ENCODE measurements around the gene TXLNG. TPM values are rescaled to one million over a fixed set of nuclear protein-coding genes. Genes with fewer than 3 reads are reported as not detected.

Gene TXLNG
- total RNA-seq, 2 donors from 2014 or later, result 6.2 to 10.1 TPM

DNA sequence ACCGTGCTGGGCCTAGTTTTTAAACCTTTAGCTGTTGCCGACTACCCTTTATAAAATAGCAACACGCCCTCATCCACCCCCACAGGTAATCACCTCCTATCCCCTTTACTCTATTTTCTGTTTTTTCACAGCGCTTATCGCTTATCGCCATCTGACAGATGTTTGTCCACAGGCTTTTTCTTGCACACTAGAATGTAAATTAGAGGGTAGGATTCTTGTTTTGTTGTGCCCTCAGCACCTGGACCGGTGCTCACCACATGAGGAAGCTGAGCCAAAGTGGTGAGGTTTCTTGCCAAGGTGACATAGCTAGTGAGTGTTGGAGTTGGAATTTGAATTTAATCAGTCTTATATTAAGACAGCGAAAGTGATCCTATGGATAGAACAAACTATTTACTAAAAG, 86.8 kb downstream of the TXLNG start:
- TF ChIP-seq CTCF (IDR thresholded peaks at IDR 0.05), result no peak
- Histone ChIP-seq H3K4me1 (peaks cover 0 to 23% of the 10 kb centered on the region in 2 donors), H3K36me3 (no peaks in the 10 kb centered on the region), H3K27ac (no peak overlapping the region), H3K27me3 (no peaks in the 10 kb centered on the region), H3K9me3 (no peaks in the 10 kb centered on the region), H3K4me3 (no peak overlapping the region)
- no peak for DNase-seq (ENCODE audit: low spot score)

GRCh38 chrX:16874458-16875095, 88.3 kb downstream of the TXLNG start:
- Histone ChIP-seq H3K27me3 (no peaks in the 10 kb centered on the region), H3K4me3 (no peak overlapping the region), H3K4me1 (peaks cover 0 to 11% of the 10 kb centered on the region in 2 donors), H3K27ac (no peak overlapping the region), H3K9me3 (no peaks in the 10 kb centered on the region), H3K36me3 (no peaks in the 10 kb centered on the region)
- TF ChIP-seq CTCF (IDR thresholded peaks at IDR 0.05), result no peak
- DNase-seq (ENCODE audit: low spot score), result no peak

- no peak for DNase-seq (ENCODE audit: low spot score)
- H3K36me3 ChIP-seq, result no peaks in the 10 kb centered on the region
These were observed 90.4 kb downstream of the TXLNG start for GRCh38 chrX:16876696-16877095.

DNA sequence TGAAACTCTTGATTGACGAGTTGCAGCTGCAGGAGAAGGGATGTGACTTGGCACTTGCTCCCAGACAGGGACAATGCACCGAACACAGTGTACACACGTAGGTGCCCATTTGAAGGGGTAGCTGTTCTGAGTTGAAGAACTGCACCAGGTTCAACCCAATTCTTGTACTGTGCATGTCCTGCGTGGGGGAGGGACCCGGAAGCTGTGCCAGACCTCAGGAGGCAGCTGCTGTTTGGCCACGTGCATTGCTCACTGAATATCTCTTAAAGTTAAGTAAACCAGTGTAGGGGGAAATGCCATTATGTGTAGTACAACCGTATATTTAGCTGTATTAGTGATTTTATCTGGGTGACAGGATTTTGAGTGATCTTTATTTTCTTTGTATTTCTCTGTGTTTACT, 95.9 kb downstream of the TXLNG start:
- peak overlapping the region; percentile 31 to 50 for H3K4me3 ChIP-seq
- H3K27me3 ChIP-seq, result no peaks in the 10 kb centered on the region
- DNase-seq (ENCODE audit: low spot score), result no peak
- H3K4me1 ChIP-seq, result no peaks in the 10 kb centered on the region
- no peak for TF ChIP-seq CTCF (IDR thresholded peaks at IDR 0.05)
- H3K27ac ChIP-seq, result no peak overlapping the region
- no peaks in the 10 kb centered on the region for H3K9me3 ChIP-seq
- H3K36me3 ChIP-seq, result no peaks in the 10 kb centered on the region

More at GRCh38 chrX:16876696-16877095, 90.4 kb downstream of the TXLNG start:
- Histone ChIP-seq H3K27me3 (no peaks in the 10 kb centered on the region), H3K4me1 (no peaks in the 10 kb centered on the region), H3K27ac (no peak overlapping the region), H3K9me3 (no peaks in the 10 kb centered on the region), H3K4me3 (no peak overlapping the region)
- no peak for TF ChIP-seq CTCF (IDR thresholded peaks at IDR 0.05)

DNA sequence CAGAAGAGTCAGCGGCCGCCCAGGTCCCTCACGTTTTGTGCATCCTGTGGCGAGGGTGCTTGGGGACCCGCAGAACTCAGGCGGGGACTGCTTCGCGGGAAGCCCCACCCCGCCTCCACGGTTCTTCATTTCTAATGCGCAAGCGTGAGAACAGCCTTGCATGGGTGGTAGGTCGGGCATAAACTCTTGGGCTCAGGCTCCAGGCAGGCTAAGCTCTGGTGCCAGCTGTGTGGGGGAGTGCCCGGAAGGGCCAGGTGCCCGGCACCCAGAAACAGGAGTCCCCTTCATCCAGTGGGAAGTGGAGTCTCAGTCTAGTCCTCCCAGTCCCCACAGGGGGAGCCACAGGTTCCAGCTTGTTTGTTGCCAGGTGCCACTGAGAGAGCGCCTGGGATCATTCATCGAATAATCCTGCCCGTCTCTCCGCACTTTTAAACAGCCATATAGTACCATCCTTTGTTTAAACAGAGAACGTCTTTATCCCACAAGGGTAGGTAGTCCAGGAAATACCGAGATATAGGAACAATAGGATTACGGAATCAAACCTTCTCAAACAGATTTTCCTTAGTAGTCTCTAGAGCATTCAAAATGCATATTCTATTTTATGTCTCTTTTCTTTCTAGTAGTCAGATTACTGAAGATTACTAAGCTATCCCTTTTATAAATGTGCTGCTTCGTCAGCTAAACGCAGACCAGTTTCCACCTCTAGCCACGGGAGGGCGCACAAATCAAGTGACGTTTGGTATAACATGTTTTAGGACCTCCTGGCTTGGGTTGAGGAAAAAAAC, 96.6 kb downstream of the TXLNG start:
- DNase-seq (ENCODE audit: low spot score), result peak; percentile 61
- H3K36me3 ChIP-seq, result no peaks in the 10 kb centered on the region
- TF ChIP-seq CTCF (IDR thresholded peaks at IDR 0.05), result peak; percentile 47 to 69
- no peaks in the 10 kb centered on the region for H3K9me3 ChIP-seq
- H3K27me3 ChIP-seq, result no peaks in the 10 kb centered on the region
- peak overlapping the region; percentile 31 to 50 for H3K4me3 ChIP-seq
- H3K4me1 ChIP-seq, result no peaks in the 10 kb centered on the region
- peak overlapping the region; percentile 58 to 68 for H3K27ac ChIP-seq
